Smooth muscle cell (in vitro differentiated cells): ENCODE data around the gene CACNA1C. TPM values are rescaled to one million over a fixed set of nuclear protein-coding genes. Genes with fewer than 3 reads are reported as not detected.

Source experiments
- DNase-seq: peaks from one replicate; lab custom pipeline; 2025; ENCODE audit not compliant: unreplicated experiment; lab: John Stamatoyannopoulos, UW
- H2AFZ ChIP-seq: fragments of 200-600 bp; sonication (generic); 2 replicates; pipeline ENCODE4 v1.6.0; 2016; ENCODE audit warnings: antibody characterized with exemption, low read depth, mild to moderate bottlenecking
- H3F3A ChIP-seq: fragments of 200-600 bp; sonication (generic); 2 replicates; pipeline ENCODE4 v1.6.0; 2017; ENCODE audit warnings: antibody characterized with exemption, low read depth
- H3K27ac ChIP-seq: fragments of 200-600 bp; sonication (generic); 2 replicates; pipeline ENCODE4 v1.5.1; 2016; ENCODE audit warnings: low read depth, mild to moderate bottlenecking
- H3K27me3 ChIP-seq: fragments of 200-600 bp; sonication (generic); 2 replicates; pipeline ENCODE4 v1.6.1; 2016; ENCODE audit warnings: low read depth, mild to moderate bottlenecking
- H3K36me3 ChIP-seq: fragments of 200-600 bp; sonication (generic); 2 replicates; pipeline ENCODE4 v1.5.1; 2016; ENCODE audit warnings: low read depth
- H3K4me1 ChIP-seq: fragments of 200-600 bp; sonication (generic); 2 replicates; pipeline ENCODE4 v1.5.1; 2016; ENCODE audit warnings: low read depth
- H3K4me2 ChIP-seq: fragments of 200-600 bp; sonication (generic); 2 replicates; pipeline ENCODE4 v1.6.0; 2016; ENCODE audit warnings: mild to moderate bottlenecking
- H3K4me3 ChIP-seq: fragments of 200-600 bp; sonication (generic); 2 replicates; pipeline ENCODE4 v1.5.1; 2016; ENCODE audit warnings: mild to moderate bottlenecking
- H3K79me2 ChIP-seq: fragments of 200-600 bp; sonication (generic); 2 replicates; pipeline ENCODE4 v1.6.0; 2016; ENCODE audit warnings: low read depth, mild to moderate bottlenecking
- H3K9ac ChIP-seq: fragments of 200-600 bp; sonication (generic); 2 replicates; pipeline ENCODE4 v1.6.0; 2016; ENCODE audit warnings: low read depth
- H3K9me3 ChIP-seq: fragments of 200-600 bp; sonication (generic); replicated peaks from 2 replicates; pipeline ENCODE4 v1.5.1; 2016; ENCODE audit warnings: low read depth
- H4K20me1 ChIP-seq: fragments of 200-600 bp; sonication (generic); 2 replicates; pipeline ENCODE4 v1.6.0; 2016; ENCODE audit warnings: low read depth
- WGBS: methylation state at CpG from one replicate; pipeline ENCODE4 v1.1.7; 2016; ENCODE audit warnings: low lambda C conversion rate; 5-methylcytosine and 5-hydroxymethylcytosine counted together
- polyA plus RNA-seq: library from polyadenylated mRNA; unstranded; fragments of >200 nt; fragmentation: Nextera tagmentation; extraction: Ambion mirVana; gene quantifications from 2 replicates; pipeline ENCODE4 v1.2.1, GENCODE V29; 2016
- total RNA-seq: library from RNA; depleted of rRNA; stranded (reverse); fragments of >200 nt; gene quantifications from 2 replicates; pipeline ENCODE4 v1.2.3, GENCODE V29; 2014
- TF ChIP-seq, protein P1 (sequence below): fragments of 200-600 bp; sonication (generic); IDR thresholded peaks from 2 replicates; pipeline ENCODE4 v1.5.1; 2017; ENCODE audit warnings: borderline replicate concordance, mild to moderate bottlenecking, antibody characterized with exemption; ENCODE audit not compliant: insufficient read depth, poor library complexity, severe bottlenecking

The CACNA1C gene
- total and polyA plus RNA-seq, 2 experiments from 2014 or later = 1.6 to 4.5 TPM

DNA sequence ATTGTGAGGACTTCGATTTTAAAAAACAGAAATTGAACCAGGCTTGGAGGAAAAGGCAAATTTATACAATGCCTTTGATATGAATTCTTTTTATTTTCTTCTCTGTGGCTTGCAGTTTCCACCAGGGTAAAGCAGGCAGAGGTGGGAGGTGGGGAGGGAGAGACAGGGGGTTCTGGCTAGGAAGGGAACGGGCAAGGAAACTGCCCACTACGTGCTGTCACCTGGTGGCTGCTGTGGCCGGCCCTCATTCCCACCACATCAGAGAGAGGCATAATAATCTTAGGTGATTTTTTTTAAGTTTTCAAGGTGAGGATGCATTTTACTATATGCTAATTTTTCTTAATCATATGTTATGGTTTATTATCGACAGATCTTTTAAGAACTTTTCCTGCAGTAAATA, 145.8 kb downstream of the CACNA1C start:
- TF ChIP-seq, protein P1, sequence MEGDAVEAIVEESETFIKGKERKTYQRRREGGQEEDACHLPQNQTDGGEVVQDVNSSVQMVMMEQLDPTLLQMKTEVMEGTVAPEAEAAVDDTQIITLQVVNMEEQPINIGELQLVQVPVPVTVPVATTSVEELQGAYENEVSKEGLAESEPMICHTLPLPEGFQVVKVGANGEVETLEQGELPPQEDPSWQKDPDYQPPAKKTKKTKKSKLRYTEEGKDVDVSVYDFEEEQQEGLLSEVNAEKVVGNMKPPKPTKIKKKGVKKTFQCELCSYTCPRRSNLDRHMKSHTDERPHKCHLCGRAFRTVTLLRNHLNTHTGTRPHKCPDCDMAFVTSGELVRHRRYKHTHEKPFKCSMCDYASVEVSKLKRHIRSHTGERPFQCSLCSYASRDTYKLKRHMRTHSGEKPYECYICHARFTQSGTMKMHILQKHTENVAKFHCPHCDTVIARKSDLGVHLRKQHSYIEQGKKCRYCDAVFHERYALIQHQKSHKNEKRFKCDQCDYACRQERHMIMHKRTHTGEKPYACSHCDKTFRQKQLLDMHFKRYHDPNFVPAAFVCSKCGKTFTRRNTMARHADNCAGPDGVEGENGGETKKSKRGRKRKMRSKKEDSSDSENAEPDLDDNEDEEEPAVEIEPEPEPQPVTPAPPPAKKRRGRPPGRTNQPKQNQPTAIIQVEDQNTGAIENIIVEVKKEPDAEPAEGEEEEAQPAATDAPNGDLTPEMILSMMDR = no peak
- no peaks in the 10 kb centered on the region for H3K79me2 ChIP-seq
- 63% methylated on average over 5 of the region's 5 CpGs for WGBS
- H3K27ac ChIP-seq = no peak overlapping the region
- no peak overlapping the region for H3K4me3 ChIP-seq
- no peaks in the 10 kb centered on the region for H3F3A ChIP-seq
- H2AFZ ChIP-seq = no peak overlapping the region
- no peak for DNase-seq
- H3K36me3 ChIP-seq = no peaks in the 10 kb centered on the region
- H3K27me3 ChIP-seq = no peaks in the 10 kb centered on the region
- no peaks in the 10 kb centered on the region for H3K9me3 ChIP-seq
- no peaks in the 10 kb centered on the region for H3K4me1 ChIP-seq
- H4K20me1 ChIP-seq = no peaks in the 10 kb centered on the region
- H3K9ac ChIP-seq = no peak overlapping the region
- peak overlapping the region; percentile 56 for H3K4me2 ChIP-seq

DNA sequence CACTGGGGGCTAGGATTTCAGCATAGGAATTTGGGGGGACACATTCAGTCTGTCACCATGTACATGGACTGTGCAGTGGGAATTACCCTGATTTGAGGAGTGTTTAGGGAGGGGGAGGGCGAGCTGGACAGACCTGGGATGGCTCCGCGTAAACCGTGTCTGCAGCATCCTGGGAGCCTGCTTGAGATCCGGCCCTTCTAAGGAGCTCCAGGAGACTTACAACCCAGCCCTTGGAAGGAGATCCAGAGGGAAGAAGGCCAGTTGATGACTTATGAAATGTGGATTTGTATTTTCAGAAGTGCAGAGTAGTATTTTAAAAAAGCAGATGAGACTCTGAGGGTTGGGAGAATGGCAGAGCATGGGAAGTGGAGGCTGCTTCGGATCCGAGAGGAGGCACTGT, 153.2 kb downstream of the CACNA1C start:
- H3K9ac ChIP-seq = no peak overlapping the region
- DNase-seq = no peak
- no peaks in the 10 kb centered on the region for H3K27me3 ChIP-seq
- H3K27ac ChIP-seq = no peak overlapping the region
- H4K20me1 ChIP-seq = no peaks in the 10 kb centered on the region
- no peak overlapping the region for H3K4me3 ChIP-seq
- H3K79me2 ChIP-seq = no peaks in the 10 kb centered on the region
- H3K9me3 ChIP-seq = no peaks in the 10 kb centered on the region
- no peak overlapping the region for H2AFZ ChIP-seq
- 85% methylated on average over 7 of the region's 7 CpGs for WGBS
- no peaks in the 10 kb centered on the region for H3F3A ChIP-seq
- H3K4me2 ChIP-seq = no peak overlapping the region
- H3K36me3 ChIP-seq = no peaks in the 10 kb centered on the region
- H3K4me1 ChIP-seq = no peaks in the 10 kb centered on the region
- TF ChIP-seq, protein P1 = no peak

DNA sequence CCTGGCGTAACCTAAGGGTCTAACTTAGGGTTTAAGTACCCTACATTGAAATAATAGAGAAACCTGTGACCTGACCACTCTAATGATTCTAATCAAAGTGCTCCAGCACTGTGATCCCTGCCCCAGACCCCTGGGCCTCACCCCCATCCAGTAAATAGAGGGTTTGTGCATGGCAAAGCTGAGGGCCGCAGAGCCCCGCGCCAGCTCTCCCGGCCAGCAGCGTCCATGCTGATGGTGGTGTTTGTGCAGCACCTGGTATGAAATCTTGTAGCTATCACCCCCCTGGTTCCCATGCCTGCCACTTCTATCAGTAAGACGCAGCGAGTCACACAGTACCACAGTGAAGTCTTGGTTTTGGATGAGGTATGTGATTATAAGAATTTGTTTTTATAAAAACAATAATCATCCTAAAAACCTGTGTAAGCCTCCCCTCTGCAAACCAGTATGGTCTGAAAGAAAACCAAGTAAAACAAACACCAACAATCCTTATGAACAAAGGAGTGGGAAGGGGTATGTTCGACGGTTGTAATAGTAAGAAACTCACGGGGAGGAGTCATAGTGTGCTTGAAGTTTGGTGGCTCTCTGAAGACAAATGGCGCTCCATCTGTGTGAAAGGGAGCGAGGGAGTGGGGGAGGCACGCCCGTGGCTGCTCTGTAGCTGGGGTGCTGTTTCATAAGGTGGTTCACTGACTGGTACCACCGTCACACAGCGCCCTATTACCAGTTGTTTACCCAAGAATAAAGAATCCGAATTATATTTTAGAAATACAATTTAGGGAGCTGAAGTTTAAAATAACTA, 156.2 kb downstream of the CACNA1C start:
- Histone ChIP-seq H3K79me2 (no peaks in the 10 kb centered on the region), H3K4me3 (no peak overlapping the region), H3K36me3 (no peaks in the 10 kb centered on the region), H3K27ac (no peak overlapping the region), H3K27me3 (no peaks in the 10 kb centered on the region), H3K9me3 (no peaks in the 10 kb centered on the region), H3F3A (no peaks in the 10 kb centered on the region), H3K4me1 (no peaks in the 10 kb centered on the region), H3K4me2 (no peak overlapping the region), H2AFZ (no peak overlapping the region), H4K20me1 (no peaks in the 10 kb centered on the region), H3K9ac (no peak overlapping the region)
- DNase-seq = no peak
- WGBS = 95% methylated on average over 18 of the region's 18 CpGs
- TF ChIP-seq, protein P1 = no peak

DNA sequence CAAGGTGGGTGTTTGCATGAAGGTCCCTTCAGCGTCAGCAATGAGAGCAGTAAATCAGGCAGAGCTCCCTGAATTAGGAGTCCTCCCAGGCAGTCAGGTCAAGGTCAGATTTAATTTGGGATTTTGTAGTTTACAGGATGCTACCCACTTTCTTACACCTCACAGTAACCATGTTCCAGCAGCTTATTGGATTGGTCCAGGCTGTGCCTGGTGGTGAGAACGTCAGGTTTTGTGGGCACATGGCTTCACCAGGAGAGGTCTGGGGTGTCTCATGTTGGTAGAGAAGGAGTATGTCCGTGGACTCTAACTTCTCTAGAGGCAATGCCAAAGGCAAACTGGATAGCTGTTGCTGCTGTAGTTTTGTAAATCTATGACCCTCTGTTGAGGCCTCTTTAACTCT, 158.3 kb downstream of the CACNA1C start:
- H3K27ac ChIP-seq = no peak overlapping the region
- no peak overlapping the region for H3K4me3 ChIP-seq
- H3K36me3 ChIP-seq = no peaks in the 10 kb centered on the region
- H3K27me3 ChIP-seq = no peaks in the 10 kb centered on the region
- 96% methylated on average over 3 of the region's 3 CpGs for WGBS
- no peaks in the 10 kb centered on the region for H3K9me3 ChIP-seq
- H3F3A ChIP-seq = no peaks in the 10 kb centered on the region
- no peaks in the 10 kb centered on the region for H4K20me1 ChIP-seq
- H3K9ac ChIP-seq = no peak overlapping the region
- H3K4me1 ChIP-seq = no peaks in the 10 kb centered on the region
- no peak overlapping the region for H2AFZ ChIP-seq
- no peak for DNase-seq
- no peaks in the 10 kb centered on the region for H3K79me2 ChIP-seq
- TF ChIP-seq, protein P1 = no peak
- H3K4me2 ChIP-seq = no peak overlapping the region
